Smooth muscle cell (in vitro differentiated cells): Measurements from ENCODE around the gene SPATS2. TPM values are rescaled to one million over a fixed set of nuclear protein-coding genes. Genes with fewer than 3 reads are reported as not detected.

Experiments
- DNase-seq: peaks from one replicate; lab custom pipeline; 2025; ENCODE audit not compliant: unreplicated experiment; lab: John Stamatoyannopoulos, UW
- H2AFZ ChIP-seq: fragments of 200-600 bp; sonication (generic); 2 replicates; pipeline ENCODE4 v1.6.0; 2016; ENCODE audit warnings: antibody characterized with exemption, low read depth, mild to moderate bottlenecking
- H3F3A ChIP-seq: fragments of 200-600 bp; sonication (generic); 2 replicates; pipeline ENCODE4 v1.6.0; 2017; ENCODE audit warnings: antibody characterized with exemption, low read depth
- H3K27ac ChIP-seq: fragments of 200-600 bp; sonication (generic); 2 replicates; pipeline ENCODE4 v1.5.1; 2016; ENCODE audit warnings: low read depth, mild to moderate bottlenecking
- H3K27me3 ChIP-seq: fragments of 200-600 bp; sonication (generic); 2 replicates; pipeline ENCODE4 v1.6.1; 2016; ENCODE audit warnings: low read depth, mild to moderate bottlenecking
- H3K36me3 ChIP-seq: fragments of 200-600 bp; sonication (generic); 2 replicates; pipeline ENCODE4 v1.5.1; 2016; ENCODE audit warnings: low read depth
- H3K4me1 ChIP-seq: fragments of 200-600 bp; sonication (generic); 2 replicates; pipeline ENCODE4 v1.5.1; 2016; ENCODE audit warnings: low read depth
- H3K4me2 ChIP-seq: fragments of 200-600 bp; sonication (generic); 2 replicates; pipeline ENCODE4 v1.6.0; 2016; ENCODE audit warnings: mild to moderate bottlenecking
- H3K4me3 ChIP-seq: fragments of 200-600 bp; sonication (generic); 2 replicates; pipeline ENCODE4 v1.5.1; 2016; ENCODE audit warnings: mild to moderate bottlenecking
- H3K79me2 ChIP-seq: fragments of 200-600 bp; sonication (generic); 2 replicates; pipeline ENCODE4 v1.6.0; 2016; ENCODE audit warnings: low read depth, mild to moderate bottlenecking
- H3K9ac ChIP-seq: fragments of 200-600 bp; sonication (generic); 2 replicates; pipeline ENCODE4 v1.6.0; 2016; ENCODE audit warnings: low read depth
- H3K9me3 ChIP-seq: fragments of 200-600 bp; sonication (generic); replicated peaks from 2 replicates; pipeline ENCODE4 v1.5.1; 2016; ENCODE audit warnings: low read depth
- H4K20me1 ChIP-seq: fragments of 200-600 bp; sonication (generic); 2 replicates; pipeline ENCODE4 v1.6.0; 2016; ENCODE audit warnings: low read depth
- CTCF ChIP-seq: fragments of 200-600 bp; sonication (generic); IDR thresholded peaks from 2 replicates; pipeline ENCODE4 v1.5.1; 2017; ENCODE audit warnings: borderline replicate concordance, mild to moderate bottlenecking, antibody characterized with exemption; ENCODE audit not compliant: insufficient read depth, poor library complexity, severe bottlenecking
- WGBS: methylation state at CpG from one replicate; pipeline ENCODE4 v1.1.7; 2016; ENCODE audit warnings: low lambda C conversion rate; 5-methylcytosine and 5-hydroxymethylcytosine counted together
- polyA plus RNA-seq: library from polyadenylated mRNA; unstranded; fragments of >200 nt; fragmentation: Nextera tagmentation; extraction: Ambion mirVana; gene quantifications from 2 replicates; pipeline ENCODE4 v1.2.1, GENCODE V29; 2016
- total RNA-seq: library from RNA; depleted of rRNA; stranded (reverse); fragments of >200 nt; gene quantifications from 2 replicates; pipeline ENCODE4 v1.2.3, GENCODE V29; 2014

SPATS2 gene
- total and polyA plus RNA-seq, 2 experiments from 2014 or later, result 33.6 to 35.6 TPM

GRCh38 chr12:49323524-49324097, 43.7 kb upstream of the SPATS2 start:
- no peaks in the 10 kb centered on the region for H3K36me3 ChIP-seq
- DNase-seq, result no peak
- H3K9me3 ChIP-seq, result no peaks in the 10 kb centered on the region
- 19% methylated on average over 19 of the region's 19 CpGs for WGBS
- H4K20me1 ChIP-seq, result no peaks in the 10 kb centered on the region
- peak overlapping the region; percentile 83 for H2AFZ ChIP-seq
- peaks cover 7% of the 10 kb centered on the region for H3K4me1 ChIP-seq
- peak overlapping the region; percentile 40 for H3K9ac ChIP-seq
- peak overlapping the region; percentile 84 for H3K4me2 ChIP-seq
- no peaks in the 10 kb centered on the region for H3K27me3 ChIP-seq
- TF ChIP-seq CTCF, result no peak
- no peak overlapping the region for H3K27ac ChIP-seq
- H3F3A ChIP-seq, result no peaks in the 10 kb centered on the region
- peaks cover 4% of the 10 kb centered on the region for H3K79me2 ChIP-seq
- H3K4me3 ChIP-seq, result peak overlapping the region; percentile 66

DNA sequence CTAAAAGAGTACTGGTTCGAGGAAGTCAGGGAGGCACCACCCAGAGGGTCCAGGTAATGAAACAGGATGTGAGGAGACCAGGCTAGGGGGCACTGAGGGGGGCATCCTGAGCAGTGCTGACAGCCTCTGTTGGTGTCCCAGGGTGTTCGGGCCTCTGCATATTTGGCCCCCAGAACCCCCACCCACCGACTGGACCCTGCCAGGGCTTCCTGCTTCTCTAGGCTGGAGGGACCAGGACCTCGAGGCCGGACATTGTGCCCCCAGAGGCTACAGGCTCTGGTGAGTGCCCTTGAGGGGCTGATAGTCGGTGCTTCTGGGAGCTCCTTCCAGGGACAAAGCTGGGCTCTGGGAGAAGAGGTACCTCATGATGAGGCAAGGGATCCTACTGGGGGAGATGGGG, 41.7 kb upstream of the SPATS2 start:
- peaks cover 4% of the 10 kb centered on the region for H3K79me2 ChIP-seq
- no peak overlapping the region for H3K4me2 ChIP-seq
- peaks cover 7% of the 10 kb centered on the region for H3K4me1 ChIP-seq
- no peaks in the 10 kb centered on the region for H3F3A ChIP-seq
- no peak overlapping the region for H3K4me3 ChIP-seq
- H4K20me1 ChIP-seq, result no peaks in the 10 kb centered on the region
- DNase-seq, result no peak
- H3K9ac ChIP-seq, result no peak overlapping the region
- no peaks in the 10 kb centered on the region for H3K27me3 ChIP-seq
- TF ChIP-seq CTCF, result no peak
- H3K27ac ChIP-seq, result no peak overlapping the region
- no peaks in the 10 kb centered on the region for H3K36me3 ChIP-seq
- no peaks in the 10 kb centered on the region for H3K9me3 ChIP-seq
- H2AFZ ChIP-seq, result no peak overlapping the region
- WGBS, result 94% methylated on average over 6 of the region's 6 CpGs

GRCh38 chr12:49327368-49327767, 39.9 kb upstream of the SPATS2 start:
- Histone ChIP-seq H3K4me2 (no peak overlapping the region), H3F3A (no peaks in the 10 kb centered on the region), H3K4me3 (no peak overlapping the region), H3K4me1 (peaks cover 7% of the 10 kb centered on the region), H4K20me1 (no peaks in the 10 kb centered on the region), H3K27ac (no peak overlapping the region), H2AFZ (no peak overlapping the region), H3K79me2 (peaks cover 4% of the 10 kb centered on the region), H3K9ac (no peak overlapping the region), H3K27me3 (peaks cover 1% of the 10 kb centered on the region), H3K36me3 (no peaks in the 10 kb centered on the region), H3K9me3 (no peaks in the 10 kb centered on the region)
- no peak for DNase-seq
- TF ChIP-seq CTCF, result no peak

DNA sequence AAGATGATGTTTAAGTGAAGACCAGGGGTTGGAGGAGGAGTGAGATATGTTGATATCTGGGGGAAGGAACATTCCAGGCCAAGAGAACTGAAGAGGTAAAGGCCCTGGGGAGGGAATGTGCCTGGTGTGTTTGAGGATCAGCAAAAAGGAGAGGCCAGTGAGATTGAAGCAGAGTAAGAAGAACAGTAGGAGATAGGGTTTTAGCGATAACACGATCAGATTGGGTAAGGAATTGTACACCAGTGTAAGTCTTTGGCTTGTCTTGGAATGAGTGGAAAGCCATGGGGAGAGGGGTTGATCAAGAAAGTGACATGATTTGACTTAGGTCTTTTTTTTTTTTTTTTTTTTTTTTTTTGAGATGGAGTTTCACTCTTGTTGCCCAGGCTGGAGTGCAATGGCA, 39.4 kb upstream of the SPATS2 start:
- Histone ChIP-seq H3K27ac (no peak overlapping the region), H3K4me2 (no peak overlapping the region), H3K9me3 (no peaks in the 10 kb centered on the region), H3K9ac (no peak overlapping the region), H3K79me2 (peaks cover 4% of the 10 kb centered on the region), H3K4me3 (no peak overlapping the region), H4K20me1 (no peaks in the 10 kb centered on the region), H3K36me3 (no peaks in the 10 kb centered on the region), H3K27me3 (peaks cover 6% of the 10 kb centered on the region), H2AFZ (no peak overlapping the region), H3F3A (no peaks in the 10 kb centered on the region), H3K4me1 (peaks cover 7% of the 10 kb centered on the region)
- TF ChIP-seq CTCF, result no peak
- DNase-seq, result no peak
- 95% methylated on average over 2 of the region's 2 CpGs for WGBS
